Loucy (cell line): ENCODE measurements around the gene CDC34.

ENCODE experiments used
- H2AFZ ChIP-seq: fragments of 200-600 bp; sonication (generic); 2 replicates; pipeline ENCODE4 v1.6.0; 2016; ENCODE audit warnings: antibody characterized with exemption, mild to moderate bottlenecking, low read length, moderate library complexity
- H3F3A ChIP-seq: fragments of 200-600 bp; 2 replicates; pipeline ENCODE4 v1.6.0; 2016; ENCODE audit warnings: antibody characterized with exemption, low read depth, mild to moderate bottlenecking
- H3K27me3 ChIP-seq: fragments of 200-600 bp; sonication (generic); 2 replicates; pipeline ENCODE4 v1.6.1; 2014; ENCODE audit warnings: low read length, mild to moderate bottlenecking; ENCODE audit not compliant: insufficient read depth, poor library complexity, severe bottlenecking
- H3K36me3 ChIP-seq: fragments of 200-600 bp; sonication (generic); 2 replicates; pipeline ENCODE4 v1.6.1; 2016; ENCODE audit warnings: low read length; ENCODE audit not compliant: insufficient read depth
- H3K4me1 ChIP-seq: fragments of 200-600 bp; sonication (generic); 2 replicates; pipeline ENCODE4 v1.5.1; 2014; ENCODE audit warnings: low read length, mild to moderate bottlenecking; ENCODE audit not compliant: insufficient read depth, poor library complexity, severe bottlenecking
- H3K4me2 ChIP-seq: fragments of 200-600 bp; sonication (generic); 2 replicates; pipeline ENCODE4 v1.6.0; 2014; ENCODE audit warnings: antibody characterized with exemption, low read length, low read depth, mild to moderate bottlenecking; ENCODE audit not compliant: poor library complexity, severe bottlenecking
- H3K4me3 ChIP-seq: fragments of 200-600 bp; sonication (generic); 2 replicates; pipeline ENCODE4 v1.5.1; 2014; ENCODE audit warnings: low read length, mild to moderate bottlenecking, mixed read lengths; ENCODE audit not compliant: poor library complexity, severe bottlenecking
- H3K79me2 ChIP-seq: fragments of 200-600 bp; sonication (generic); 2 replicates; pipeline ENCODE4 v1.6.1; 2014; ENCODE audit warnings: low read length; ENCODE audit not compliant: insufficient read depth
- H3K9ac ChIP-seq: fragments of 200-600 bp; sonication (generic); 2 replicates; pipeline ENCODE4 v1.6.0; 2014; ENCODE audit warnings: mild to moderate bottlenecking, low read depth, low read length, moderate library complexity; ENCODE audit not compliant: poor library complexity, severe bottlenecking
- H3K9me2 ChIP-seq: fragments of 200-600 bp; sonication (generic); replicated peaks from 2 replicates; pipeline ENCODE4 v1.6.1; 2016; ENCODE audit warnings: low read depth, low read length, mixed read lengths
- H3K9me3 ChIP-seq: fragments of 200-600 bp; sonication (generic); 2 replicates; pipeline ENCODE4 v1.6.1; 2014; ENCODE audit warnings: mild to moderate bottlenecking, antibody characterized with exemption, low read length, low read depth; ENCODE audit not compliant: insufficient read depth
- H4K20me1 ChIP-seq: fragments of 200-600 bp; sonication (generic); 2 replicates; pipeline ENCODE4 v1.6.0; 2014; ENCODE audit warnings: antibody characterized with exemption, low read length, mild to moderate bottlenecking; ENCODE audit not compliant: insufficient read depth, poor library complexity, severe bottlenecking
- CTCF ChIP-seq: fragments of 200-600 bp; sonication (generic); conservative IDR thresholded peaks from 2 replicates; pipeline ENCODE4 v1.5.1; 2014; ENCODE audit warnings: mild to moderate bottlenecking, antibody characterized with exemption, low read length
- EZH2phosphoT487 ChIP-seq: fragments of 200-600 bp; IDR thresholded peaks from 2 replicates; pipeline ENCODE4 v1.6.1; 2018; ENCODE audit warnings: antibody characterized with exemption, mild to moderate bottlenecking, moderate library complexity, borderline replicate concordance

Gene CDC34

GRCh38 chr19:590396-590745 lies 58.8 kb downstream of the CDC34 start:
- peaks cover 6% of the 10 kb centered on the region for H3K4me1 ChIP-seq
- no peaks in the 10 kb centered on the region for H4K20me1 ChIP-seq
- no peaks in the 10 kb centered on the region for H3F3A ChIP-seq
- no peak overlapping the region for H3K9ac ChIP-seq
- H3K9me2 ChIP-seq = no peaks in the 10 kb centered on the region
- TF ChIP-seq EZH2phosphoT487 = no peak
- no peaks in the 10 kb centered on the region for H3K36me3 ChIP-seq
- no peaks in the 10 kb centered on the region for H3K27me3 ChIP-seq
- H2AFZ ChIP-seq = no peak overlapping the region
- H3K79me2 ChIP-seq = no peaks in the 10 kb centered on the region
- no peaks in the 10 kb centered on the region for H3K9me3 ChIP-seq
- no peak overlapping the region for H3K4me2 ChIP-seq
- H3K4me3 ChIP-seq = no peak overlapping the region

- Histone ChIP-seq H3K4me1 (peaks cover 6% of the 10 kb centered on the region), H3K27me3 (no peaks in the 10 kb centered on the region), H3K4me2 (no peak overlapping the region), H3K9ac (no peak overlapping the region), H3K9me2 (no peaks in the 10 kb centered on the region), H3K36me3 (no peaks in the 10 kb centered on the region), H2AFZ (no peak overlapping the region), H4K20me1 (no peaks in the 10 kb centered on the region), H3F3A (no peaks in the 10 kb centered on the region), H3K9me3 (no peaks in the 10 kb centered on the region), H3K4me3 (no peak overlapping the region), H3K79me2 (no peaks in the 10 kb centered on the region)
- no peak for TF ChIP-seq CTCF
- TF ChIP-seq EZH2phosphoT487 = no peak
Measured at GRCh38 chr19:590750-591098, 59.2 kb downstream of the CDC34 start.

GRCh38 chr19:591099-591958 lies 59.8 kb downstream of the CDC34 start:
- Histone ChIP-seq H3K4me3 (no peak overlapping the region), H3K27me3 (no peaks in the 10 kb centered on the region), H3K9me3 (no peaks in the 10 kb centered on the region), H3K79me2 (no peaks in the 10 kb centered on the region), H3K4me1 (peaks cover 6% of the 10 kb centered on the region), H2AFZ (no peak overlapping the region), H3K4me2 (no peak overlapping the region), H3F3A (no peaks in the 10 kb centered on the region), H3K36me3 (no peaks in the 10 kb centered on the region), H3K9me2 (no peaks in the 10 kb centered on the region), H4K20me1 (no peaks in the 10 kb centered on the region), H3K9ac (no peak overlapping the region)
- TF ChIP-seq CTCF (no peak), EZH2phosphoT487 (no peak)
